ENCODE results near the gene CCDC170. TPM values are rescaled to one million over a fixed set of nuclear protein-coding genes. Genes with fewer than 3 reads are reported as not detected.

The CCDC170 gene
- total and polyA plus RNA-seq, 2 of the 8 experiments (the other 6 are each of a cell fraction or from before 2014, with no cell fraction given): 0.06 to 0.09 TPM

DNA sequence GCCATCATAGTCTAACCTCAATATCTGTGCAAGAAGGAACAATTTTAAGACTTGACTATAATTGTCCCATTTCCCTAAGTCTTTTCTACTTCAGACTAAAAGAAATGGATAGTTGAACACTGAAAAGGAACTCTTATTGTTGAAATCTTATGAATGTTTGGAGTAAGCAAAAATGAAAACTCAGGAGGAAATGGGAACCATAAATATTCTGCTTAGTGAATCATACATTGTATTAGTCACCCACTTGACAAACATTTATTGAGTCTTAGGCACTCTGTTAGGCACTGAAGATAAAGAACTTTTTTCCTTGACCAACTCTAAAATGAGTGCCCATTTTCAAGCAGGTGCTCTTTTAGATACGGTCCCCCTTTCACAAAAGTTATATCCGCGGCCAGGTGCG, 8.7 kb downstream of the CCDC170 start:
- Histone ChIP-seq H3K27me3 (replicated peaks in 1 of 4; ENCODE audit: control insufficient read depth in 3 of 4, extremely low read depth in 1 of 4, insufficient read depth in 3 of 4, low read length in 3 of 4) (no peaks in the 10 kb centered on the region), H3K56ac (replicated peaks; ENCODE audit: insufficient read length, low read depth, low read length) (no peak overlapping the region), H2BK5ac (ENCODE audit: low read depth, low read length) (no peak overlapping the region), H2BK12ac (ENCODE audit: low read depth, low read length) (no peak overlapping the region), H3K4me2 (ENCODE audit: insufficient read depth in 1 of 2, low read depth in 2 of 2, low read length in 2 of 2) (no peak overlapping the region), H2AFZ (ENCODE audit: low read length) (no peak overlapping the region), H2BK120ac (replicated peaks; ENCODE audit: low read depth, low read length) (no peak overlapping the region), H3K79me1 (ENCODE audit: low read depth, low read length) (no peaks in the 10 kb centered on the region), H3K4me1 (replicated peaks in 1 of 4; ENCODE audit: control insufficient read depth in 3 of 4, insufficient read depth in 4 of 4, low read length in 3 of 4) (peaks cover 0 to 4% (median 0%) of the 10 kb centered on the region in 4 experiments; a peak in 1 of 7 replicates), H3K4me3 (ENCODE audit: extremely low read depth in 1 of 4, insufficient read depth in 2 of 4, low read depth in 3 of 4, low read length in 4 of 4) (no peak overlapping the region), H3K23me2 (ENCODE audit: low read depth, low read length) (no peaks in the 10 kb centered on the region; the same call in 1 of the 2 replicates), H3K36me3 (ENCODE audit: control insufficient read depth in 2 of 4, insufficient read depth in 4 of 4, low read length in 3 of 4) (no peaks in the 10 kb centered on the region), H3K9me3 (ENCODE audit: insufficient read depth in 2 of 2, low read depth in 1 of 2, low read length in 1 of 2) (no peaks in the 10 kb centered on the region), H3K4ac (replicated peaks; ENCODE audit: insufficient read length, low read depth, low read length) (no peak overlapping the region), H3K9ac (replicated peaks in 1 of 4; ENCODE audit: extremely low read depth in 1 of 4, low read depth in 3 of 4, low read length in 3 of 4) (no peak overlapping the region), H2BK20ac (ENCODE audit: low read length) (no peak overlapping the region), H4K8ac (ENCODE audit: extremely low read depth, insufficient read depth, low read length) (no peak overlapping the region), H3K27ac (ENCODE audit: low read depth, low read length) (no peak overlapping the region), H4K5ac (ENCODE audit: insufficient read length, low read depth, low read length) (no peak overlapping the region), H3K18ac (ENCODE audit: extremely low read depth, low read length) (no peak overlapping the region), H4K20me1 (replicated peaks in 1 of 2; ENCODE audit: control insufficient read depth in 1 of 2, insufficient read depth in 2 of 2, low read length in 2 of 2) (no peaks in the 10 kb centered on the region), H2AK5ac (ENCODE audit: low read depth, low read length) (no peak overlapping the region), H3K79me2 (ENCODE audit: control insufficient read depth in 1 of 2, insufficient read depth in 2 of 2, low read length in 2 of 2) (no peaks in the 10 kb centered on the region), H3K23ac (ENCODE audit: insufficient read length) (no peak overlapping the region), H2BK15ac (ENCODE audit: low read length) (no peak overlapping the region), H3K14ac (ENCODE audit: insufficient read length) (no peak overlapping the region), H4K91ac (replicated peaks; ENCODE audit: insufficient read length, low read length) (no peak overlapping the region)
- ChIA-PET CTCF (ENCODE audit: partially characterized antibody) (no interaction called here), POLR2A (ENCODE audit: partially characterized antibody) (no interaction called here)
- FAIRE-seq (no peak), DNase-seq (ENCODE audit: low read depth in 1 of 2, low spot score in 2 of 2) (no peak)
- 98% methylated on average over 4 of the region's 4 CpGs; no CpG with 5 or more reads in 1 of the 2 experiments for WGBS, 2 experiments (ENCODE audit: extremely low coverage in 1 of 2, insufficient coverage in 1 of 2, insufficient read length in 1 of 2, insufficient replicate concordance in 2 of 2, low coverage in 1 of 2, low lambda C conversion rate in 2 of 2, missing lambda C conversion rate in 1 of 2)
- no peak for TF ChIP-seq KDM1A (IDR thresholded peaks at IDR 0.05; ENCODE audit: borderline replicate concordance, low read length)
- TF ChIP-seq POLR2A (IDR thresholded peaks at IDR 0.05; ENCODE audit: control extremely low read depth in 1 of 2, low read depth in 2 of 2, low read length in 2 of 2): no peak
- TF ChIP-seq SIN3A (conservative IDR thresholded peaks at IDR 0.05 in 1 of 2, IDR thresholded peaks at IDR 0.05 in 1 of 2; ENCODE audit: low read depth in 1 of 2, low read length in 2 of 2): no peak
- TF ChIP-seq BACH1 (IDR thresholded peaks at IDR 0.05; ENCODE audit: low read length): no peak
- no peak for TF ChIP-seq TEAD4 (IDR thresholded peaks at IDR 0.05; ENCODE audit: low read depth, low read length)
- no peak for TF ChIP-seq RFX5 (IDR thresholded peaks at IDR 0.05; ENCODE audit: borderline replicate concordance, low read depth, low read length)
